ENCODE measurements around the gene GAST. TPM values are rescaled to one million over a fixed set of nuclear protein-coding genes. Genes with fewer than 3 reads are reported as not detected.

Gene GAST
- total RNA-seq, 1 donor from 2014 or later = not detected

DNA sequence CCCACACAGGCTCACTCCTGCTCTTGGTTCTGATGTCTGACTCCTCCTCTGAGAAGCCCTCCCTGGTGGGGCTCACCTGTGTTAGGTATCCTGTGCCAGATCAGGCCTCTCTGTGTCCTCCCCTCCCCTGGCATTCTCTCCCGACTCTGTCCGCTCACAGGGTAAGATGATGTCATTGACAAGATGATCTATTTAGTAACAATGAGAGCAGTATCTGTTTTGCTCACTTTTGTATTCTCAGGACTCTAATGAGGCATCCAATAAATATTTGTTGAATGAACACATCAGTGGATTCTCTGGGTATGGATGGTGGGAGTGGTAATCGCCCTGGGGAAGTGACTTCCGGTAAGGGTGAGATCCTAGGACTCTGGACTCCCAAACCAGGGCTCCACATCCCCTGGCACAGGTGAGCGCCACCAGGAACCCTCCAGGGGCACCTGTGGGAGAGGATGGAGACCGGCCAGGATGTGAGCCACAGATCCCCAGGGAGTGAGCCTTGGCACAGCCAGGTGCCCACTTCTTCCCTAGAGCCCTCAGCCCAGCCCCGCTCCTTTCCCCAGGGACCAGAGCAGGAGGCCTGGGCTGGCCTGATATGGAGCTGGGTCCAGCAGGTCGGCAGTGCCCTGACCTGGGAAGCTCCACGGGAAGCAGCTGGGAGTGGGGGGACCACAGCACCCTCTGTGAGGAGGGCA lies 27.7 kb downstream of the GAST start:
- DNase-seq (ENCODE audit: low spot score) = no peak

DNA sequence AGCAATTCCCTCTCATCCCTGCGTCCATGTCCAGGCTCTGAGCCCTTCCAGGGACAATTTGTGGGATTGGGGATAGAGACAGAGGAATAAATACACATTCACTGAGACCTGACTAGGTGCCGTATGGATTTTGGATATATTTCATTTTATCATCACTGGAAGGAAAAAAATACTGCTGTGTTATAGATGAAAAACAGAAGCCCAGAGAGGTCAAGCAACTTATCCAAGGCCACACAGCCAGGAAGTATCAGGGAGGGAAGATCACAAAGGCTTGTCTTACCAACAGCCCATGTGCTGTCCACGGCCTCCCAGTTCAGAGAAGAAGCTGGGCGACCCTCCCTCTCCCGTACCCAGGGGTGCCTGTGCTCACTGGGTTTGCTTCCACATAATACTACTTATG lies 28.4 kb downstream of the GAST start:
- no peak for DNase-seq (ENCODE audit: low spot score)

DNA sequence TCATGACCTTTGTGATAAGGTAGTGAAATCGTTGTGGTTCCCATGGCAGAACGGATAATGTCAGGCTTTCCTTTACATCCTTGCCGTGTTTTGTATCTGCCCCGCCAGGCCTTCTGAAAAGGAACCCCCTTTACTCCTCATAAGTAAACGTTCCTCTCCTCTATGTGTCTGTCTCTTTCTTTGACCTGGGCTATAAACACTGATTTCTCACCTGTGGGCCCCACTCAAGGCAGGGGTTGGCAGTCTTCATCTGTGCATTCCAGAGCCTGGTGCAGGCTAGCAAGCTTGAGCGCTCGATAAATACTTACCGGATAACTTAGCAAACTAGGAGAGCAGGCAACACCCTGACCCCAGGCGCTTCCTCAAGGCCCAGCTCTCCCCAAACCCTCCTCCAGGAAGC lies 29.6 kb downstream of the GAST start:
- DNase-seq (ENCODE audit: low spot score) = no peak

GRCh38 chr17:41748275-41748674 lies 36.1 kb downstream of the GAST start:
- DNase-seq (ENCODE audit: low spot score) = no peak

GRCh38 chr17:41750862-41751261 lies 38.7 kb downstream of the GAST start:
- no peak for DNase-seq (ENCODE audit: low spot score)

- no peak for DNase-seq (ENCODE audit: low spot score)
These were observed 39.2 kb downstream of the GAST start for GRCh38 chr17:41751288-41751687.

- no peak for DNase-seq (ENCODE audit: low spot score)
These were observed 41.9 kb downstream of the GAST start for GRCh38 chr17:41754066-41754465.

DNA sequence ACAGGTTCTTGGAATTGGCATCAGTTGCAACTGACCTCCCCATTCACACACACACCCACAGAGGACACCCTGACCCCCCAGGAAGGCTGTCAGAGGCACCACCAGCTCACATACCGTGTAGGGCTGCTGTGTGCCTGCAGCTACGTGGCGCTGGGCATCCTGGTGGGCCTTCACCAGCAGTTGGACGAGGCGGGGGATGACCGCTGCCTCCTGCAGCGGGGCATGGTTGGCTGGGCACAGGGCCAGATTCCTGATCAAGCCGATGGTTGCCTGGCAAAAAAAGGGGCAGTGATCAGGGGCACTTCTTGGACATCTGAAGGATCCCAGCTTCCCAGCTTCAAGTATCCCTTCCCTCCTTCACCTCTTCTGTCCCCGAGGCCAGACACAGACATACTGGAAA lies 46.5 kb downstream of the GAST start:
- DNase-seq (ENCODE audit: low spot score) = no peak

GRCh38 chr17:41760878-41761277 lies 48.7 kb downstream of the GAST start:
- no peak for DNase-seq (ENCODE audit: low spot score)

- DNase-seq (ENCODE audit: low spot score) = no peak
These were observed 50.3 kb downstream of the GAST start for GRCh38 chr17:41762391-41762790.

DNA sequence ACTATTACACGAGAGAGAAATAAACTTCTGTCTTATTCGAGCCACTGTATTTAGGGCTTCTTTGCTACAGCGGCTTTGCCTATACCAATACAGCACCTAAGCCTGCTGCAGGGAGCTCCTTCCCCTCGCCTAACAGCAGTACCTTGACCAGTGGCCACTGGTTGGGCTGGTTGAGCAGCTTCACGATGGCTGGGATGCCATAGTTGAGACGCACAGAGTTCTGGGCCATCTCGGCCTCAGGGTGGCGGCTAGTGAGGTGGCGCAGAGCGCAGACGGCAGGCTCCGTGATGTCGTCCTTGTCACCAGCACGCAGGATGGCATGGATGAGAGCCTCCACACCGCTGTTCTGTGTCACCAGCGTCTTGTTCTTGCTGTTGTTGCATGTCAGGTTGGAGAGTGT lies 50.7 kb downstream of the GAST start:
- DNase-seq (ENCODE audit: low spot score) = no peak

GRCh38 chr17:41763327-41763726 lies 51.2 kb downstream of the GAST start:
- no peak for DNase-seq (ENCODE audit: low spot score)

Other genes with a start within 250 kb of the GAST start
- gene KRT32, start 244.9 kb upstream of the GAST start, total RNA-seq = not detected
- gene KRT35, start 231.2 kb upstream of the GAST start, total RNA-seq = not detected
- not detected for gene KRT36, start 222.4 kb upstream of the GAST start, total RNA-seq
- gene KRT13, start 206.7 kb upstream of the GAST start, total RNA-seq = 0.40 TPM
- 5.6 TPM for gene KRT15, start 193.4 kb upstream of the GAST start, total RNA-seq
- gene KRT19, start 184.0 kb upstream of the GAST start, total RNA-seq = 1,522 TPM
- gene KRT9, start 140.3 kb upstream of the GAST start, total RNA-seq = not detected
- 0.20 TPM for gene KRT14, start 125.4 kb upstream of the GAST start, total RNA-seq
- gene KRT16, start 99.6 kb upstream of the GAST start, total RNA-seq = not detected
- gene KRT17, start 87.8 kb upstream of the GAST start, total RNA-seq = not detected
- 723 TPM for gene EIF1, start 23.4 kb upstream of the GAST start, total RNA-seq
- gene HAP1, start 22.3 kb downstream of the GAST start, total RNA-seq = 1.9 TPM
- gene JUP, start 74.4 kb downstream of the GAST start, total RNA-seq = 201 TPM
- gene P3H4, start 99.6 kb downstream of the GAST start, total RNA-seq = 24.1 TPM
- 59.2 TPM for gene FKBP10, start 100.7 kb downstream of the GAST start, total RNA-seq
- 39.6 TPM for gene NT5C3B, start 123.9 kb downstream of the GAST start, total RNA-seq
- gene KLHL10, start 125.5 kb downstream of the GAST start, total RNA-seq = 0.29 TPM
- gene KLHL11, start 153.1 kb downstream of the GAST start, total RNA-seq = 14.0 TPM
- 127 TPM for gene ACLY, start 206.6 kb downstream of the GAST start, total RNA-seq
- 1.6 TPM for gene ODAD4, start 218.3 kb downstream of the GAST start, total RNA-seq